ENCODE measurements around the gene LRRC32. TPM values are rescaled to one million over a fixed set of nuclear protein-coding genes. Genes with fewer than 3 reads are reported as not detected.

The LRRC32 gene
- total and polyA plus RNA-seq, 2 of the 4 experiments (the other 2 are of a cell fraction) = 5.2 to 13.7 TPM

- intact Hi-C loops (cut with micrococcal nuclease) = loop anchor here (10.0 kb wide), 1 partner anchor 292 kb away; the partner anchor contains the start of genes GVQW3 and THAP12
These were observed 6.3 kb upstream of the LRRC32 start for GRCh38 chr11:76676636-76677457.

More at GRCh38 chr11:76676636-76677457, 6.3 kb upstream of the LRRC32 start:
- ChIA-PET CTCF (no interaction called here), POLR2A (ENCODE audit: unreplicated experiment) (no interaction called here)
- BruUV-seq (replicated peaks) = no TSS peak
- TF ChIP-seq NFE2L2 (IDR thresholded peaks at IDR 0.05; ENCODE audit: low read depth, low read length) (no peak), RCOR1 (IDR thresholded peaks at IDR 0.05; ENCODE audit: insufficient replicate concordance, low read length) (no peak), CTCF (conservative IDR thresholded peaks at IDR 0.05; ENCODE audit: low read depth, low read length) (no peak), FOS (IDR thresholded peaks at IDR 0.05; ENCODE audit: low read depth, low read length) (no peak), POLR2A (IDR thresholded peaks at IDR 0.05; ENCODE audit: low read depth, low read length) (no peak), CEBPB (IDR thresholded peaks at IDR 0.05; ENCODE audit: low read depth, low read length) (no peak), MXI1 (IDR thresholded peaks at IDR 0.05; ENCODE audit: borderline replicate concordance, low read depth, low read length) (no peak), BHLHE40 (IDR thresholded peaks at IDR 0.05; ENCODE audit: low read depth, low read length) (no peak), USF2 (IDR thresholded peaks at IDR 0.05; ENCODE audit: low read depth, low read length) (no peak), SMC3 (IDR thresholded peaks at IDR 0.05; ENCODE audit: low read depth, low read length) (no peak), MAZ (IDR thresholded peaks at IDR 0.05; ENCODE audit: borderline replicate concordance, low read depth, low read length) (no peak), RAD21 (IDR thresholded peaks at IDR 0.05; ENCODE audit: low read length) (no peak), ELK1 (IDR thresholded peaks at IDR 0.05; ENCODE audit: borderline replicate concordance, low read depth, low read length) (no peak), CHD1 (IDR thresholded peaks at IDR 0.05; ENCODE audit: low read depth, low read length) (no peak)
- H3K9me3 ChIP-seq (ENCODE audit: control insufficient read depth, insufficient read depth, low read length) = no peaks in the 10 kb centered on the region
- no peak overlapping the region for H4K8ac ChIP-seq (ENCODE audit: low read depth in 2 of 2, low read length in 2 of 2)
- H3K4me3 ChIP-seq (ENCODE audit: insufficient read depth, low read depth, low read length) = no peak overlapping the region
- H3K79me1 ChIP-seq (ENCODE audit: low read depth in 1 of 2, low read length in 2 of 2) = no peaks in the 10 kb centered on the region
- H3K9ac ChIP-seq (ENCODE audit: low read depth, low read length) = no peak overlapping the region
- dilution Hi-C loops (cut with HindIII; ENCODE audit: low sequenced_read_pairs, unreplicated experiment) = no loop called here
- peaks cover 6% of the 10 kb centered on the region for H3K4me1 ChIP-seq (ENCODE audit: control insufficient read depth, insufficient read depth, low read length)
- ATAC-seq (ENCODE audit: low read depth) = no peak
- no peak overlapping the region for H3K4ac ChIP-seq (ENCODE audit: low read depth, low read length)
- H3K23ac ChIP-seq (ENCODE audit: low read depth, low read length) = no peak overlapping the region
- H2AK5ac ChIP-seq (ENCODE audit: low read depth, low read length) = 0 out of 2 replicates have a peak overlapping the region, but pooled peaks have one; percentile 23
- H3K36me3 ChIP-seq (ENCODE audit: control insufficient read depth, insufficient read depth, low read length) = no peaks in the 10 kb centered on the region
- H3K4me2 ChIP-seq (ENCODE audit: low read depth, low read length) = no peak overlapping the region
- H3K14ac ChIP-seq (replicated peaks; ENCODE audit: low read depth, low read length) = 0 out of 2 replicates have a peak overlapping the region, but pooled peaks have one; percentile 2
- WGBS, 2 experiments (ENCODE audit: extremely low coverage in 2 of 2, insufficient read length in 1 of 2) = 78% methylated on average over 8 of the region's 16 CpGs; no CpG with 5 or more reads in 1 of the 2 experiments
- no peaks in the 10 kb centered on the region for H4K20me1 ChIP-seq (ENCODE audit: insufficient read depth, low read length)
- H2BK5ac ChIP-seq (ENCODE audit: low read depth, low read length, poor library complexity, severe bottlenecking) = no peak overlapping the region
- H3K9me1 ChIP-seq (ENCODE audit: insufficient read depth, low read length) = no peaks in the 10 kb centered on the region
- H4K91ac ChIP-seq (ENCODE audit: insufficient read depth, low read depth, low read length) = no peak overlapping the region
- H2AFZ ChIP-seq (replicated peaks; ENCODE audit: low read length, poor library complexity) = peak overlapping the region; percentile 46
- no peak overlapping the region for H3K27ac ChIP-seq (ENCODE audit: insufficient read depth, low read length)
- H2BK15ac ChIP-seq (ENCODE audit: low read depth, low read length) = no peak overlapping the region; the same call in 2 of the 3 replicates
- DNase-seq = peak; percentile 21
- in situ Hi-C loops (cut with MboI; ENCODE audit: low sequenced_read_pairs) = no loop called here
- no peak overlapping the region for H3K56ac ChIP-seq (ENCODE audit: extremely low read depth, insufficient read depth, low read length)
- peak overlapping the region; percentile 17 for H2AK9ac ChIP-seq (replicated peaks; ENCODE audit: low read depth, low read length, poor library complexity)
- H2BK20ac ChIP-seq (ENCODE audit: low read depth, low read length) = 0 out of 2 replicates have a peak overlapping the region, but pooled peaks have one; percentile 5
- no peak overlapping the region for H2BK120ac ChIP-seq (ENCODE audit: low read depth, low read length)
- no peak overlapping the region for H3K18ac ChIP-seq (ENCODE audit: low read depth, low read length)
- no peak overlapping the region for H4K5ac ChIP-seq (ENCODE audit: low read depth, low read length)
- H3K27me3 ChIP-seq (ENCODE audit: control insufficient read depth, insufficient read depth, low read length) = peaks cover 3% of the 10 kb centered on the region; the same call in 1 of the 2 replicates

All from IMR-90 (cell line).